Stimulated activated CD4-positive, alpha-beta T cell treated with anti-CD3 and anti-CD28 coated beads, Interleukin-15, amount 100 ng/mL, for 24 hours (primary cell): ENCODE data around the gene TMEM109.

Experiments used
- DNase-seq: peaks from one replicate; pipeline ENCODE4 v3.0.0-alpha.2; 2020

TMEM109 gene

GRCh38 chr11:60910711-60911380 is 3.1 kb upstream of the TMEM109 start:
- DNase-seq = no peak

DNA sequence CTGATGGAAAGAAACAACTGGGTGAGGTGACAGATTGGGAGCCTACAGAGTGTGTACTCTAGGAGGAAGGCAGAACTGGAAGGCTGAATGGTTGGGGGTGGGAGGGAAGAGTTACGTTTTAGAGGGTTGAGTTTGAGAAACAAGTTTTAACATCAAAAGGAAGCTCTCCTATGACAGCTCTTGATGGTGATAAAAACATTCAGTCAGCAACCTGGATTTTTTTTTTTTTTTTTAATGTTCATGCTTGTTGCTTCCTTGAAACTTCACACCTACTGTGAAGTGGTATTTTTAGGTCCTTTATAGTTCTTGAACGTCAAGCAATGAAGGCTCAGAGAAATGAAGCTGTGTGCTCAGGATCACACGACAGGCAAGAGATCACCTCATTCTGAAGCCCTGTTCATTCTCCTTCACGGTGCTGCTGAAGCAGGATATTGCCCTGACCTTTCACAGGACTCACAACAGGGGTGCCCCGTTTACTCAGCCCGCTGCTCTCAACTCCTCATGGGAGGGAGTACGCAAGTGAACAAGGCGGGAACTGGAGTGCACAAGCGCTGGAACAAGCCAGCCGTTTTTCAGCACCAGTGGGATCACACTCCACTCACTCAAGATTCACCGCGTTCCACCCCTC is 1.6 kb upstream of the TMEM109 start:
- DNase-seq = no peak

DNA sequence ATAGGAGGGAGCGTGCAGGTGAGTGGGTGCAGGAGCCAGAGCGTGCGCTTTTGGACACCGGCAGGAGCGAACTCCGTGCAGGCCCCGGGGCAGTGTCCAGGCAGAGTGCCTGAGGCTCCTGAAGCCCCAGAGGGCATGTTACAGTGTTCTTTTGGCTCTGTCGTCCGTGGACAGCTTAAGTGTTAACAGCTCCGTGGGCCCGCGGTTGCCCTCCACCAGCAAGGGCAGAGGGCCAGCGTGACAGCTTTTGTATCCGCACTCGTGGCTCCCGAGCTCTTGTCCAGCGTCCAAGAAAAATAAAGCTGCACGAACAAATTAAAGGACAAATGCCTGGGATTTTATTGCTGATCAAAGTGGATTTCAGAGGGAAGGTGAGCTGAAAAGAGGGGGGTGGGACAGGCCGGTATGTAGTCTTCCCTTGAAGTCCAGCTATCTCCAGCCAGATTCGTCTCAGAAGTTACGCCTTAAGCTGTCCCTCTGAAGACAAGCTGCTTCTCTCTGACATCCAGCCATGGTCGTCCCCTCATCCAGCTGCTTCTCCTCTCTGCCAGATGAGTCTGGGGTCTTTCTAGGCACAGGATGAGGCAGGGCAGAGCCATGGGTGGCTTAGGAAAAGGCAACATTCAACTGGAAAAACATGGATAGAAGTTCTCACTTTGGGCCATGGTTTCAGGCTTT is 968 bp upstream of the TMEM109 start:
- no peak for DNase-seq

GRCh38 chr11:60914633-60915247 is 782 bp downstream of the TMEM109 start:
- DNase-seq = peak; percentile 57

DNA sequence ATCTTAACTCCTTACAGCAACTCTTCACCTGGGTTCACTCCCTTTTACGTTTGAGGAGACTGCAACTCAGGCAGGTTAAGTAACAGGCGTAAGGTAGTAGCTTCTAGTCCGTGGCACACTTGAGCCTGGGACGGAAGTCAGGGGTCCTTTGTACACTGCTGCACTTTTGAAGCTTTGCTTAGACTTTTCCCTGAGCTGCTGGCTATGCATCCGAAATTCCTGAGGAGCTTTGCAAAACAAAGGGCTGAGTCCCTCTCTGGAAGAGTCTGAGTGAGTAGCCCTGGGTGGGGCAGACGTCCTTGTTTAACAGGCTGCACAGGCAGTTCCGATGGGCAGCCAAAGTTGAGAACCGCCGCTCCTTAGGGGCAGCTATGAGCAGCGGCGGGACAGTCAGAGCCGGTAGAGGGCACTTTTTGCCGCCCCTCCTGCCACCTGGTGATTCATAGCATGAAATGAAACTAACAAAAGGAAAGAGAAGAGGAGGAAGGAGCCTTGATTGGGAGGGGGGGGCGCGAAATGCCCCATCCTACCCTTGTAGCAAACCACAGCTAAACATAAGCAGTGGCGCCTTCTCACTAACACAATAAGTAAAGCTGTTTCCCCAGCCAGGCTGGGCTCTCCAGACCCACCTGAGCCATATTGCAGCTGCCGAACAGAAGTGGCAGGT is 1.4 kb downstream of the TMEM109 start:
- peak; percentile 81 for DNase-seq

DNA sequence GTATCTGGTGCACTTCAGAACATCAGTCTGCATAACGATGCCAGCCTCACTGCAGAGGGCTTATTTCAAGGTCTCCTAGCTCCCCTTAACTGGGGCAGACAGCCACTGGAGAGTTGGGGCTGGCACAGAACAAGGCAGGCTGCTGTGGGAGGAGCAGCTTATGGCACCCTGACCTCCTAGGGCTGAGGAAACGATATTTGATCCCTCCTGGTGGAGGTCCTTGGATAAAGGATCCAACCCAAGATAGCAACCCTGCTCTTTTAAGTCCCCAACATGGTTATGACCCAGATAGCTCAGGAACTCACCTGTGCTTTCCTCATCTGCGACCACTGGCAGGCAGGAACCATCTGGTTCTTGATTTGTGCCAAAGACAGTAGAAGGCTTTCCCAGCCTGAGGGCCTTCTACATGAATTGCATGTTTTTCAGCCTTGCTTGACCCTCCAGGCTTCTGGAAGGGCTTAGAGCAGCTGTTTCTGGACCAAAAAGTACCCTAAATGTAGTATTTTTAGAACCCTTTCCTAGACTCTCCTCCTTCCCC is 2.8 kb downstream of the TMEM109 start:
- DNase-seq = no peak

DNA sequence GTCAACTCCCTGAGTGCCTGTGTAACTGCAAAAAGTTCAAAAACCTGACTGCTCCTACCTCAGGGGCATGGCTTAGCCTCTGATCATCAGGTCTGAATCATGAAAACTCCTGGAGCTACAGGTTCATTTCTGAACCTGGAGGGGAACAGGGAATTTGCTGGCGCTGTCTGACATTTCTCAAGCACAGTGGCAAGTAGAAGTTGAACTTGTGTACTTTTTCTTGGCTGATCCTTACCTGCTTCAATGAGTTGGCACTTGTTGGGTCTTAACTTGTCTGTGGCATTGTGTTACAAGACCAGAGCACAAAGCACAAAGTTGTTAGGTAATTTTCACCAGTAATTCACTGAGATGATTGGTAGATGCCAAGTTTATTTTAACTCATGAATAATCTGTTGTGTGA is 3.3 kb downstream of the TMEM109 start:
- DNase-seq = no peak

GRCh38 chr11:60918251-60918938 is 4.4 kb downstream of the TMEM109 start:
- no peak for DNase-seq

- no peak for DNase-seq
Observed at GRCh38 chr11:60918939-60919265, 4.9 kb downstream of the TMEM109 start.

DNA sequence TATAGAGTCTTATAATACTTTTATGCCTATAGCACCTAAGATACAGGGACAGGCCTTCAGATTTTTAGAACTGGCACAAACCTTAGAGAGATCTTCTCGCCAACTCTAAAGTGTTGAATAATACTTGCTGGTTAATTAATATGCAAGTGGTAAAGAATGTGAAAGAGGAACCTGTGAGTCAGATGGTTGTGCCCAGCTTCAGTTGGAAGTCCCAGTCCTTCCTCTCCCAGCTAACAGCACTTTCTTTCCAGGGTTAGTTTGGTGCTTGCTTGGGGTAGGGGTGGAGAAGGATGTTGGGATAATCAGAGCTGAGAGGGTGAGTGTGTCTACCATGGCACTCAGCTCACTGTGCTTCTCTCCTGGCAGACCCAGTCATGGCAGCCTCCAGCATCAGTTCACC is 5.4 kb downstream of the TMEM109 start:
- no peak for DNase-seq

DNA sequence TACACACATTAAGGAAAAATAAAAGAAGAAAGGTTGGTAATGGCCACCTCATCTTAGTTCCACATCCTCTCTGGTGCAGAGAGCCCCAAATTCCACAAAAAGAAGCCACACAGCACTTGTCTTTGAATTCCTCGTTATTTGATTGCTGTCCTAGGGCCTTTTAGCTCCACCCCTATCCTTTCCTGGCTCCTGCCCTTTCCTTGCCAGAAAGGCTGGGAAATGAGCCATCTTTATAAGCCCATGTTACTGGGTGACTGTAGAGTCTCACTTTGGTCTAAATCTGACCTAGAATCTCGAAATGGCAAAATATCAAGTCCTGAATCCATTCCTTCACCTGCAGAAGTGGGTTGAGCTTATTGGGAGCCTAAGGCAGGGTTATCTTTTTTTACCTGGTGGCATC is 6.0 kb downstream of the TMEM109 start:
- DNase-seq = no peak

GRCh38 chr11:60921259-60921658 is 7.3 kb downstream of the TMEM109 start:
- DNase-seq = no peak

DNA sequence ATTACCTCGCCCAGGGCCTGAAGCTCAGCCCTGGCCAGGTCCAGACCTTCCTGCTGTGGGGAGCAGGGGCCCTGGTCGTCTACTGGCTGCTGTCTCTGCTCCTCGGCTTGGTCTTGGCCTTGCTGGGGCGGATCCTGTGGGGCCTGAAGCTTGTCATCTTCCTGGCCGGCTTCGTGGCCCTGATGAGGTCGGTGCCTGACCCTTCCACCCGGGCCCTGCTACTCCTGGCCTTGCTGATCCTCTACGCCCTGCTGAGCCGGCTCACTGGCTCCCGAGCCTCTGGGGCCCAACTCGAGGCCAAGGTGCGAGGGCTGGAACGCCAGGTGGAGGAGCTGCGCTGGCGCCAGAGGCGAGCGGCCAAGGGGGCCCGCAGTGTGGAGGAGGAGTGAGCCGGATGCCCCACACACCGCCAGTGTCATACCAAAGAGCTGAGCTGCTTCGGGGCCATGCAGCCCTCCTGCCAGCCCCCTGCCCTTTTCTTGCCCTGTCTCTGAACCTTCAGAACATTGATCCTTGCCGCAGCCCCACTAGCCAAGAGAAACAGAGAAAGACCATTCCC is 7.9 kb downstream of the TMEM109 start:
- no peak for DNase-seq

DNA sequence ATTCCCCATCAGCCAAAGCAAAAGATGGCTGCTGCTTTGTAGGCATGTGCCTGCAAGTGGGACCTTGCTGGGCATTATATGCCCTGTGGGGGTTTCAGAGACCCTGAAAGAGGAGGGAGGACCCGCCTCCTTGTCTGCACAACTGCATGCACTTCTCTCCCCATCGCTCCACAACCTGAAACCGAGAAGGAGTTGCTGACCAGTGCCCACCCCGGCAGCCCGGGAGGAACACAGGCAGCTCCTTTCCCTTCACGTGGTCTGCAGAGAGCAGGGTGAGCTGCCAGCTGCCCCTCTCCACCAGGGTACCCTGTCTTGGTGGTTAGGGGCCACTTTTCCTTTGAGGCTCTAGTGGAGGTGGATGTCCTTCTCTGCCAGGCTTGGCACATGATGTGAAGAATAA is 8.9 kb downstream of the TMEM109 start:
- no peak for DNase-seq

DNA sequence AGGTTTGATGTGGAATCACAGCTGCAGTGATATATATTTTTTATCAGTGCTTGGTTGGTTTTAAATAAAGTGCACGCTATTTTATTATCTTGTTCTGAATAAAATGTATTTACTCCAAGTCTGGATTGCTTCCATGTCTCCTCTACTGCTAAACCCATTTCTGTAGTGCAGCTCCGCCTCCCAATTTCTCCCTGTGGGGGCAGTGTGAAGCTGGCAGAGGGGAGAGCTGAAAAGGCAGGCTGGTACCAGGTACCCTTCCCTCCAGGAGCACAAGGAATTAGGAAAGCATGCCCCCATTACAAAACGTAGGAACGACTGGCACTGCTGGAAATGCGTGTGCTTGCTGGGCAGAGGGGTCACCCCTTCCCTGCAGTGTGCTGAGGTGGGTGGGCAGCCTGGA is 9.4 kb downstream of the TMEM109 start:
- no peak for DNase-seq

GRCh38 chr11:60923800-60924109 is 9.8 kb downstream of the TMEM109 start:
- DNase-seq = no peak

- DNase-seq = peak; percentile 44
Observed at GRCh38 chr11:60924110-60924905, 10.3 kb downstream of the TMEM109 start, which contains the start of gene TMEM132A. TMEM132A (plus strand) TSS chr11:60924460; CDS start chr11:60924634, 174 bp downstream.

- peak; percentile 24 for DNase-seq
Observed at GRCh38 chr11:60924906-60925853, 11.2 kb downstream of the TMEM109 start.

DNA sequence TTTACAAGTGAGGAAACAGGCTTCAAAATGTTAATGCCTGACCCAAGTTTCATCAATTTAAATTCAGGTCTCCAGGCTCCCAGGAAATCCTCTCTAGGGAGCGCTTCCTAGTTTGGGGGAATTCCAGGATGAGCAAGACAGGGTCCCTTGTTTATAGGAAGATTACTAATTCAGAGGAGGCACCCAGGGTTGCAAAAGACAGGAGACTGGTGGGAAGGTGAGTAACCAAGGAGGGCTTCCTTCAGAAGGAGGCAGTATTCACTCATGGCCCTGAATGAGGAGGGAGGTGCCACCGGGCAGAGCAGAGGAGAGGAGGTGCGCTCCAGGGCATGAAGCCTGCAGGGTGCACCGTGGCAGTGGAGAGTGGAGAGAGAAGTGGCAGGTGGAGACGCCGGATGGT is 11.9 kb downstream of the TMEM109 start:
- no peak for DNase-seq

- DNase-seq = no peak
Observed at GRCh38 chr11:60926500-60926899, 12.5 kb downstream of the TMEM109 start.
